ENCODE data around the gene POLD2. TPM values are rescaled to one million over a fixed set of nuclear protein-coding genes. Genes with fewer than 3 reads are reported as not detected.

POLD2 gene
- total and polyA plus RNA-seq, 3 experiments from 2014 or later, result 74.1 to 291 (median 279) TPM

- Histone ChIP-seq H3K27ac (ENCODE audit: low read depth, low read length) (no peak overlapping the region), H3K36me3 (ENCODE audit: insufficient read depth, low read length) (no peaks in the 10 kb centered on the region), H3K9me3 (ENCODE audit: low read length) (no peaks in the 10 kb centered on the region), H3K4me3 (ENCODE audit: low read length) (no peak overlapping the region), H3K27me3 (ENCODE audit: insufficient read depth, low read length, poor library complexity, severe bottlenecking) (no peaks in the 10 kb centered on the region), H3K4me1 (ENCODE audit: insufficient read depth, low read length) (peaks cover 7% of the 10 kb centered on the region)
- H3K4me3 Mint-ChIP-seq, result peak overlapping the region in 1 of 7 donors; percentile 68
- no peak overlapping the region for H3K27ac Mint-ChIP-seq
- no peak for DNase-seq
- POLR2A ChIA-PET, result no interaction called here
- no peaks in the 10 kb centered on the region for H3K36me3 Mint-ChIP-seq
- CTCF ChIA-PET, result no interaction called here
- H3K4me1 Mint-ChIP-seq, result peaks cover 6 to 17% (median 6%) of the 10 kb centered on the region in 3 donors
- no peaks in the 10 kb centered on the region for H3K9me3 Mint-ChIP-seq
- peaks cover 4 to 11% of the 10 kb centered on the region in 2 donors for H3K27me3 Mint-ChIP-seq
Measured at GRCh38 chr7:44144426-44144967, 21.1 kb upstream of the POLD2 start.

- Mint-ChIP-seq H3K36me3 (no peaks in the 10 kb centered on the region), H3K4me3 (peak overlapping the region in 1 of 7 donors; percentile 68), H3K9me3 (no peaks in the 10 kb centered on the region), H3K27me3 (peaks cover 4 to 11% of the 10 kb centered on the region in 2 donors), H3K4me1 (peaks cover 6 to 17% (median 6%) of the 10 kb centered on the region in 3 donors), H3K27ac (peak overlapping the region in 1 of 8 donors; percentile 18)
- no peak overlapping the region for H3K27ac ChIP-seq (ENCODE audit: low read depth, low read length)
- H3K9me3 ChIP-seq (ENCODE audit: low read length), result no peaks in the 10 kb centered on the region
- H3K4me3 ChIP-seq (ENCODE audit: low read length), result no peak overlapping the region
- ChIA-PET CTCF (no interaction called here), POLR2A (interaction anchor here (0.7 kb wide), 1 partner anchor 8 kb away, joined by 3 read pairs; no protein-coding TSS in a partner anchor)
- peaks cover 7% of the 10 kb centered on the region for H3K4me1 ChIP-seq (ENCODE audit: insufficient read depth, low read length)
- H3K36me3 ChIP-seq (ENCODE audit: insufficient read depth, low read length), result no peaks in the 10 kb centered on the region
- DNase-seq, result no peak
- no peaks in the 10 kb centered on the region for H3K27me3 ChIP-seq (ENCODE audit: insufficient read depth, low read length, poor library complexity, severe bottlenecking)
Measured at GRCh38 chr7:44143646-44144250, 20.4 kb upstream of the POLD2 start.

GRCh38 chr7:44142028-44142427 lies 18.7 kb upstream of the POLD2 start:
- H3K27ac ChIP-seq (ENCODE audit: low read depth, low read length), result no peak overlapping the region
- no peak overlapping the region for H3K27ac Mint-ChIP-seq
- CTCF ChIA-PET, result interaction anchor here (1.2 kb wide), 1 partner anchor 12 kb away, joined by 3 read pairs; no protein-coding TSS in a partner anchor
- POLR2A ChIA-PET, result no interaction called here
- DNase-seq, result peak in 1 of 5 donors; percentile 26
- no peak overlapping the region for H3K4me3 ChIP-seq (ENCODE audit: low read length)
- no peaks in the 10 kb centered on the region for H3K36me3 ChIP-seq (ENCODE audit: insufficient read depth, low read length)
- H3K27me3 ChIP-seq (ENCODE audit: insufficient read depth, low read length, poor library complexity, severe bottlenecking), result no peaks in the 10 kb centered on the region
- H3K4me1 ChIP-seq (ENCODE audit: insufficient read depth, low read length), result peaks cover 7% of the 10 kb centered on the region
- H3K9me3 ChIP-seq (ENCODE audit: low read length), result no peaks in the 10 kb centered on the region
- peaks cover 6 to 17% (median 6%) of the 10 kb centered on the region in 3 donors for H3K4me1 Mint-ChIP-seq
- H3K36me3 Mint-ChIP-seq, result no peaks in the 10 kb centered on the region
- no peaks in the 10 kb centered on the region for H3K9me3 Mint-ChIP-seq
- peaks cover 4 to 11% of the 10 kb centered on the region in 2 donors for H3K27me3 Mint-ChIP-seq
- no peak overlapping the region for H3K4me3 Mint-ChIP-seq

GRCh38 chr7:44141221-44141850 lies 18.0 kb upstream of the POLD2 start, which contains the start of gene MYL7:
MYL7 (minus strand) TSS chr7:44141332; CDS start chr7:44141305, 27 bp downstream.
- no peaks in the 10 kb centered on the region for H3K9me3 Mint-ChIP-seq
- peaks cover 6 to 11% (median 6%) of the 10 kb centered on the region in 3 donors for H3K4me1 Mint-ChIP-seq
- no peaks in the 10 kb centered on the region for H3K36me3 Mint-ChIP-seq
- H3K4me1 ChIP-seq (ENCODE audit: insufficient read depth, low read length), result peaks cover 1% of the 10 kb centered on the region
- no peak within 1 kb of the TSS for H3K4me3 Mint-ChIP-seq
- no peaks in the 10 kb centered on the region for H3K36me3 ChIP-seq (ENCODE audit: insufficient read depth, low read length)
- no peak within 1 kb of the TSS for H3K27ac ChIP-seq (ENCODE audit: low read depth, low read length)
- peak in 1 of 5 donors; percentile 23 for DNase-seq
- POLR2A ChIA-PET, result no interaction called here
- H3K27ac Mint-ChIP-seq, result no peak within 1 kb of the TSS
- no peak within 1 kb of the TSS for H3K4me3 ChIP-seq (ENCODE audit: low read length)
- CTCF ChIA-PET, result no interaction called here
- peaks cover 4 to 10% of the 10 kb centered on the region in 2 donors for H3K27me3 Mint-ChIP-seq
- H3K9me3 ChIP-seq (ENCODE audit: low read length), result no peaks in the 10 kb centered on the region
- H3K27me3 ChIP-seq (ENCODE audit: insufficient read depth, low read length, poor library complexity, severe bottlenecking), result no peaks in the 10 kb centered on the region

GRCh38 chr7:44140341-44140740 lies 17.0 kb upstream of the POLD2 start:
- no peak overlapping the region for H3K27ac Mint-ChIP-seq
- CTCF ChIA-PET, result no interaction called here
- H3K4me3 Mint-ChIP-seq, result no peak overlapping the region
- no peaks in the 10 kb centered on the region for H3K36me3 Mint-ChIP-seq
- Histone ChIP-seq H3K9me3 (ENCODE audit: low read length) (no peaks in the 10 kb centered on the region), H3K27ac (ENCODE audit: low read depth, low read length) (no peak overlapping the region), H3K36me3 (ENCODE audit: insufficient read depth, low read length) (no peaks in the 10 kb centered on the region), H3K4me1 (ENCODE audit: insufficient read depth, low read length) (no peaks in the 10 kb centered on the region), H3K4me3 (ENCODE audit: low read length) (no peak overlapping the region), H3K27me3 (ENCODE audit: insufficient read depth, low read length, poor library complexity, severe bottlenecking) (no peaks in the 10 kb centered on the region)
- peaks cover 6 to 10% of the 10 kb centered on the region in 2 donors for H3K27me3 Mint-ChIP-seq
- H3K4me1 Mint-ChIP-seq, result peaks cover under 1 to 5% (median 4%) of the 10 kb centered on the region in 3 donors
- H3K9me3 Mint-ChIP-seq, result no peaks in the 10 kb centered on the region
- peak in 1 of 5 donors; percentile 33 for DNase-seq
- POLR2A ChIA-PET, result no interaction called here

- no peaks in the 10 kb centered on the region for H3K4me1 Mint-ChIP-seq
- H3K36me3 Mint-ChIP-seq, result no peaks in the 10 kb centered on the region
- peaks cover 6 to 7% of the 10 kb centered on the region in 2 donors for H3K27me3 Mint-ChIP-seq
- H3K9me3 ChIP-seq (ENCODE audit: low read length), result no peaks in the 10 kb centered on the region
- H3K27ac ChIP-seq (ENCODE audit: low read depth, low read length), result no peak overlapping the region
- no peaks in the 10 kb centered on the region for H3K9me3 Mint-ChIP-seq
- H3K4me1 ChIP-seq (ENCODE audit: insufficient read depth, low read length), result no peaks in the 10 kb centered on the region
- CTCF ChIA-PET, result no interaction called here
- H3K4me3 ChIP-seq (ENCODE audit: low read length), result no peak overlapping the region
- peak in 1 of 5 donors; percentile 23 for DNase-seq
- POLR2A ChIA-PET, result no interaction called here
- H3K27me3 ChIP-seq (ENCODE audit: insufficient read depth, low read length, poor library complexity, severe bottlenecking), result no peaks in the 10 kb centered on the region
- no peak overlapping the region for H3K4me3 Mint-ChIP-seq
- H3K36me3 ChIP-seq (ENCODE audit: insufficient read depth, low read length), result no peaks in the 10 kb centered on the region
- no peak overlapping the region for H3K27ac Mint-ChIP-seq
Measured at GRCh38 chr7:44139311-44140010, 16.1 kb upstream of the POLD2 start.

- Mint-ChIP-seq H3K4me3 (no peak overlapping the region), H3K27ac (no peak overlapping the region), H3K9me3 (no peaks in the 10 kb centered on the region), H3K27me3 (peaks cover 6 to 7% of the 10 kb centered on the region in 2 donors), H3K36me3 (no peaks in the 10 kb centered on the region), H3K4me1 (no peaks in the 10 kb centered on the region)
- ChIA-PET POLR2A (no interaction called here), CTCF (no interaction called here)
- Histone ChIP-seq H3K27me3 (ENCODE audit: insufficient read depth, low read length, poor library complexity, severe bottlenecking) (no peaks in the 10 kb centered on the region), H3K9me3 (ENCODE audit: low read length) (no peaks in the 10 kb centered on the region), H3K4me1 (ENCODE audit: insufficient read depth, low read length) (no peaks in the 10 kb centered on the region), H3K36me3 (ENCODE audit: insufficient read depth, low read length) (no peaks in the 10 kb centered on the region), H3K4me3 (ENCODE audit: low read length) (no peak overlapping the region), H3K27ac (ENCODE audit: low read depth, low read length) (no peak overlapping the region)
- no peak for DNase-seq
Measured at GRCh38 chr7:44138698-44139097, 15.3 kb upstream of the POLD2 start.

- CTCF ChIA-PET, result no interaction called here
Measured at GRCh38 chr7:44136731-44137130, 13.4 kb upstream of the POLD2 start.

More at GRCh38 chr7:44136731-44137130, 13.4 kb upstream of the POLD2 start:
- no peaks in the 10 kb centered on the region for H3K4me1 Mint-ChIP-seq
- Histone ChIP-seq H3K27me3 (ENCODE audit: insufficient read depth, low read length, poor library complexity, severe bottlenecking) (no peaks in the 10 kb centered on the region), H3K36me3 (ENCODE audit: insufficient read depth, low read length) (no peaks in the 10 kb centered on the region), H3K4me1 (ENCODE audit: insufficient read depth, low read length) (no peaks in the 10 kb centered on the region), H3K9me3 (ENCODE audit: low read length) (no peaks in the 10 kb centered on the region), H3K27ac (ENCODE audit: low read depth, low read length) (no peak overlapping the region), H3K4me3 (ENCODE audit: low read length) (no peak overlapping the region)
- POLR2A ChIA-PET, result no interaction called here
- no peaks in the 10 kb centered on the region for H3K9me3 Mint-ChIP-seq
- H3K36me3 Mint-ChIP-seq, result no peaks in the 10 kb centered on the region
- H3K27me3 Mint-ChIP-seq, result peaks cover 6 to 7% of the 10 kb centered on the region in 2 donors
- no peak for DNase-seq
- H3K27ac Mint-ChIP-seq, result no peak overlapping the region
- no peak overlapping the region for H3K4me3 Mint-ChIP-seq

Measured in CD8-positive, alpha-beta memory T cell (primary cell).